Epidermal melanocyte (primary cell): Measurements from ENCODE around the gene ERG.

ENCODE experiments used
- DNase-seq: peaks from one replicate; pipeline ENCODE4 v3.0.0; 2011; ENCODE audit warnings: low spot score; ENCODE audit not compliant: insufficient read length

ERG gene

DNA sequence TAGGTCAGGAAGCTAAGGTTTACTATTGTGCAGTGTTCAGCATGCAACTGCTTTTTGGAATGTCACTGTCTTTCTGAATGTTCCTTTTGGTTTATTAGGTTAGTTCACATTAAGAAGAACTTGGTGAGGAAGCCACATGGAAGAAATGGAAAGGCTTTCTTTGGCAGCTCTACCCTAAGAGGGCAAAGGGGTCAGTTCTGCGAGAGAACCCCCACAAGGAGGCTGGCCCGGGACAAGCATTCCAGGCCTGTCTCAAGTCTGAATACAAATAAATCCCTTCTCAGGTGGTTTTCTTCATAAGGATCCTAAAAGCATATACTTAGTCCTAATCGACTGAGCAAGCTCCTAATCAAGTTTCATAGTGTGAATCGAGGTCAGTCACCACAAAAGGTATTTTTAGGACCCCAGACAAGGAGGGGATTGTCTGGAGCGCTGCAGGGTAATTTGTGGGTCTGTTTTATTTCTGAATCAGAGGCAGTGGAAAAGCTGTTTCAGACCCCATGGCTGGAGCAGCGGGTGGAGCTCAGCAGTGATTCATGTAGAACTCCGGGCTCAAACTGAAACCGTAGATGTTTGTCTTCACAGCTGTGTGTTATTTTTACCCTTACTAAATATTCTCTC lies 63.3 kb downstream of the ERG start:
- peak; percentile 45 for DNase-seq

DNA sequence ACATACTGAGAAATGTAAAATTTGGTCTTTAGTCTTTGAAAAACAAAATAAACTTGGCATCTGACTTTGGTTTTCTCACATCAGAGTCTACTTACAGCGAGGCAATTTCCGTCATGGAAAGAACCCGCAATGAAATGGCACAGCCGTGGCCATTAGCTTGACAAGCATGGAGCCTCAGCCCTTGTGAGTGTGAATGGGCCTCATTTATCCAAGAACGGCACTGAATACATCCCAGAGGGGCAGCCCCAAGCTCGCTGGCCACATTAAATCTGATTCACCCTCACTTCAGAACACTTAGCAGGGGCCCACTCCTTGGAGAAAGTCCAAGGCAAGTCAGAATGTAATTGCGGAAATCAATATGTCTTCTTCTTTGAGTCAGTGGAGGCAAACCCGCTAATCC lies 64.8 kb downstream of the ERG start:
- peak; percentile 71 for DNase-seq

DNA sequence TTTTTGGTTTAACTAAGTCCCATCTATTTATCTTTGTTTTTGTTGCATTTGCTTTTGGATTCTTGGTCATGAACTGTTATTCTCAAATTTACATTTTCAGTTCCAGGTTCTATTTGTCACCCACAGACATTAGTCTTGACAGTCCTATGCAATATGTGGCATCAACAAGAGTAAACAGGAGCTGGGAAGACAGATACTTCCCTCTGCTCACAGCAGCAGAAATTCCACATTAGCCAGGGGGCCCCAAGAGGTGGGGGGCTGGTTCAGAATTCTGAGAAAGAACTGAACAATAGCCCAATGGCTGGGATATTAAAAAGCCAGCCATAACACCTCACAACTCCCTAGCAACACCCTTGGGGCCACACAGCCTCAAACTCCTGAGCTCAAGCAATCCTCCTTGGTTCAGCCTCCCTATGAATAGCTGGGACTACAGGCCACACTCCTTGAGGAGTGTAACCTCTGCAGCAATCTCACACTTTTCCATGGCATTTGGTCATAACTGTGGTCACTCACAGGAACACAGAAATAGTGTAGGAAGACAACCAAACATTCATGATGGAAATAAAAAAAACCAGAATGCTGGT lies 67.8 kb downstream of the ERG start:
- no peak for DNase-seq

DNA sequence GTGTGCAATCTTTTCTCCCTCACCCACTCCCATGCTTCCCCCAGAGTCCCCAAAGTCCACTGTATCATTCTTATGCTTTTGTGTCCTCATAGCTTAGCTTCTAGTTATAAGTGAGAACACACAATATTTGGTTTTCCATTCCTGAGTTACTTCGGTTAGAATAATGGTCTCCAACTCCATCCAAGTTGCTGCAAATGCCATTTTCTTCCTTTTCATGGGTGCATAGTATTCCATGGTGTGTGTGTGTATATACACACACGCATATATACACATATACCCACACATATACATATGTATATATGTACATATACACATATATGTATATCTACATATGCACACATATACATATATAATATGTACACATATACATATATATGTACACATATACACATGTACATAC lies 69.3 kb downstream of the ERG start:
- DNase-seq = no peak

DNA sequence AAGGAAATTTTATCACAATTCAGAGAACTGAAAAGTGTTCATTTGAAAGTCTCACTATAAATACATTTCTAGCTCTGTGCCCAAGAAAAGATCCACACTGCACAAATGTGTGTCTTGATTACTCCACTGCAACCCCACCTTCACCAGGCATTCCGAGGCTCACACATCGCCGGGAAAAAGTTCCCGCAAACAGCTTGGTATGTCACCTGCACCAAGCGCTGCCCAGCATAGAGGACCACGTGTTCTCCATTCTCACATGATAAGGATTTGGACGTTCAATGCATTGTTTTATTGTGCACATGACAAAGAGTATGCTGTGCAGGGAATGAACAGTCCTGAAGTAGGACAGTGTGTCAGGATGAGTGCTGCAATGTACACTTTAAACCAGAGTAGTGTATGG lies 70.1 kb downstream of the ERG start:
- no peak for DNase-seq

DNA sequence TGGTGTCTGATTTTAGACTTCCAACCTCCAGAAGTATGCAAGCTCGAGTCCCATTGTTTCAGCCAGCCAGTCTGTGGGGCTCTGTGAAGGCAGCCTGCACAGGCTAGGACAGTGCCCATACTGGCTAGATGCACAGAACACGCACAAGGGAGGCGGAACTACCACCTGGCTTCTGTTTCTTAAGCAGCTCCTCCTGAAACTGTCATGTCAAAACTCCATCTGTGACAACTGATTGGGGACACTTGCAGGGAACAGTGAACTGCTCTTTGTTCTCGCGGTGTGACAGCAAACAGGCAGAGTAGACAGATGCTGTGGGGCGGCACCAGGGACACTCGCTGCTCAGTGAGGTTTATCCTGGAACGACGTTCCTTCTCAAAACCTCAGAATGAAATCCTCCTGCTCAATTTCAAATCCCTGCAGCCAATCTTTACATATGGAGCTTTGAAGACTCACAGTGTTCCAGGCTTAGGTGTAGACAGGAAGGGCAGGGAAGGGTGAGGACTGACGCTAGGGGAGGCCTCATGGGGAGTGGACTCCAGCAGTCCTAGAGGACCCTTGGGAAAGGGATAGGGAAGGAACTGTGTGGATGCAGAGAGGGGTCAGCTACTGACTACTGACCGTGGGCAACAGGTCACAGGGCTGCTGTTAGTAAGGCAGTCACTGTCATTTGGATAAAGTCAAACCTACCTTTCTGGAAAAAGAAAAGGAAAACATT lies 73.8 kb downstream of the ERG start:
- DNase-seq = no peak

DNA sequence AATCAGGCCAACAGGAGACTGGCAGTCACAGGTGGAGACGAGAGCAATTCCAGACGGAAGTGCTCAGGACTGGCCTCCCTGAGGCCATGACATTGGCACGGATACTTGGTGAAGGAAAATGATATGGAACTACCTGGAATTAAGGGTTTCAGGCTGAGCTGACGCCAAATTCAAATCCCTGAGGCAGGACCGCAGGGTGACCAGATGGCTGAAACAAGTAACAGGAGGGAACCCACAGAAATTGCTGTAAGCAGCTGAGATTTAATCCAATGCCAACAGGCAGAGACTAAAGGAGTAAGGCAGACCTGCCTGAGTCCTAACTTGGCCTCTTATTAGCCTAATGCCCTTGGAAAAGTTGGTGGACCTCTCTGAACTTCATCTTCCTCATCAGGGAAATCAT lies 76.2 kb downstream of the ERG start:
- no peak for DNase-seq

DNA sequence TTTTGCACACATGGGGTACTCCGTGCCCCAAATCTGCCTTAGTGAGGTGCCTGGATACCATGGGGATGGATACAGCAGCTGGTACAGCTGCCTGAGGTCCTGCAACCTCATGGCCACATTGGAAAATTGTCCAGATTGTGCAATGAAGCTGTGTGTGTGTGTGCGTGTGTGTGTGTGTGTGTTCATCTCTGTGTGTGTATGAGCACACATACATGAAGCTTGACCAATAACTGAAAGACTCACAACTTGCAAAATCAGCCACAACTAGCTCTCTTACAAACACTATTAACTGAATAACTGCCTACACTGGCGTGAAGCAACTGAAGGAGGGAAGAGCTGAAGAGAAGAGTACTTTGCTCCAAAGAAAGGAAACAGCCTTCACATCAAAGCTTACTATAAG lies 78.1 kb downstream of the ERG start:
- DNase-seq = no peak

DNA sequence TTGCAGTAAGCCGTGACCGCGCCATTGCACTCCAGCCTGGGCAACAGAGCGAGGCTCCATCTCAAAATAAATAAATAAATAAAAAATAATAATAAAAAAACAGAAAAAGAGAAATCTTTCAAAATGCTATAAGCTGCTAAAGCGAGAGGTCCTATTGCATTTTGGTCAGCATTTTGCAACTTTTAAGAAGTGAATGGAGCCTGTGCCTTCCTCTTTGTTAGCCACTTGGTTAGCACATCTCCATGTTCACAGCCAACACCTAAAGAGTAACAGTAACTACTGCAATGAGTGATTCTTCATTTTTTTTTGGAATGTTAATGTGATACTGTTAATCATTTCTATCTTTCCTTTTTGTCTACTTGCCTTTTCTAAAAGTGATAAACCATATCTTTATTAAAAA lies 80.6 kb downstream of the ERG start:
- DNase-seq = no peak

DNA sequence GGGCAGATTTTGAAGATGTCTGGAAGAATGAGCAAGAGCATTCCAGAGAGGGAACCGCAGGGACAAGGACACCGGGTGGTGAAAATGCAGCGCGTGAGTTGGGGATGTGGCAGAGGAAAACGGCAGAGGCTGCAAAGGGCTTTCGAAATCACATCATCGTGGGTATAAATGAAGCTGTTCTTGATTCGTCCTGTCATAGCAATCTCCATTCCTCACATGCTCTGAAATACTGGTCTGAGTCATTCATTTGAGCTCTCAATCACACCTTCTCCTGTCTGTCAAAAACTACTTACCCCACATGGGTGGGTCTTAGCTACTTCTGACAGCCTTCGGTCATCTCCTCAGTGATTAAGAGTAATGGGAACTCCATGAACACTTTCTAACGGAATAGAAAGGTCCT lies 81.5 kb downstream of the ERG start:
- DNase-seq = no peak

DNA sequence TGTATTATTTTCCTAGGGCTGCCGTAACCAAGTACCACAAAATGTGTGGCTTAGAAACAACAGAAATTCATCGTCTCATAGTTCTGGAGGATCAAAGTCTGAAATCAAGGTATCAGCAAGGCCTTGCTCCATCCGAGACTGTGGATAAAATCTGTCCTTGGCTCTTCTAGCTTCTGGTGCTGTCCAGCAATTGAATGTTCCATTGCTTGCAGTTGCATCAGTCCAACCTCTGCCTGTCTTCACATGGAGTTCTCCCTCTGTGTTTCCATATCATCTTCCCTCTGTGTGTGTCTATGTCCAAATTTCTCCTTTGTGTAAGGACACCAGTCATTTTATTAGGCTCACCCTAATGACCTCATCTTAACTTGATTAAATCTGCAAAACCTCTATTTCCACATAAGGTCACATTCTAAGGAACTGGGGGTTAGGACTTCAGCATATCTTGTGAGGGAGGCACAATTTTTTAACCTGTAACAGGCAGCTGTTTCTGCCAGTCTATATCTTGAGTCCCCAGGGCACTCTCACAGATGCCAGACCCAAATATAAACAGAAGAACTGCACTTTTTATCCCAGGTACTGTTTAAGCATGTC lies 84.2 kb downstream of the ERG start:
- DNase-seq = no peak

DNA sequence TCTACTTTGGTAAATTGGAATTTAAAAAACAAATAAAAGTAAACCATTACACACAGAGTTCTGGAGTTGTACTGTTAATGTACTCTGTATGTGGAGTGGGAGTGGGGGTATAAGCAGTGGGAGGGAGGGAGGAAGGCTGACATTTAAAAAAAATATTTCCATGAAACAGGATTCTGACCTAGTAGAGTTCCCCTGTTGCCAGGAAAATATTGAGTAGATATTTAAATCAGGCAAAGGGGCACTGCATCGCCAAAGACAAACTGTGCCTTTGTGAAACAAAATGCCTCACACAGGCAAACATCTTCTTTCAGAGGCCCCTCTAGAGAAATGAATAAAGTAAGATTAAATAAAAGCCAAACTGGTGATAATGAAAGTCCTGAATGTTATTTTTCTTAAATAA lies 87.8 kb downstream of the ERG start:
- DNase-seq = no peak

DNA sequence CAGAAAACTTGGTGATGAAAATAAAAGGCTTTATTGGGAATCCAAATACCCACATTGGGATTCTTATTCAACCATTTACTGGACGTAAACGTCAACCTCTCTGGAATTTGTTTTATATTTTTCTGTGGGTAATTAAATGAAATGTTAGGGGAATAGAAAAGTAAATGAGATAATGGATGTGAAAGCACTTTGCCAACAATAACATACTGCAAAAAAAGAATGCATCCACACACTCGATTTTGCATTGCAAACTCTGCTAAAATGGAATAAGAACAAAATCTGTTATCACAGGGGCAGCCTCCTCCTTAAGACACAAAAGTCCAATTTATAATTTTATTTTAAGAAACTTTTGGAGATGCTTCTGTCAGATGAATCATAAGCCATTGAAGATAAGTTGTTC lies 88.4 kb downstream of the ERG start:
- no peak for DNase-seq

DNA sequence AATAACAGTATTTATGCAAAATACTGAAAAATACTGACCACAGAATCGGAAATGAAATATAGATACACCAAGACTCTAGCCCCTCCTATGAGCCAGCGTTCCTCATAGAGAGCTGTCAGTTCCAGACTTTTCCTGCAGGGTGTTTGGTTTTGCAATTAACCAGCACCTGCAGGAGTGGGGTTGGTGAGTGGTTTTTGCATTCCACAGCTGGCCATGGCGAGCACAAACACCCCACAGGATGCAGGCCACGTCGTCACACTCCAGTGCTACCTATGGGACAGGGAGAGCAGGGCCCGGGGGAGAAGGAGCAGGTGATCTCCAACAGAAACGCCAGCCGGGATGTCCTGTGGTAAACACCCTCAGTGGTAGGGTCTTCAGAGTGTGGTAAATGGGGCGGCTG lies 94.1 kb downstream of the ERG start:
- no peak for DNase-seq

DNA sequence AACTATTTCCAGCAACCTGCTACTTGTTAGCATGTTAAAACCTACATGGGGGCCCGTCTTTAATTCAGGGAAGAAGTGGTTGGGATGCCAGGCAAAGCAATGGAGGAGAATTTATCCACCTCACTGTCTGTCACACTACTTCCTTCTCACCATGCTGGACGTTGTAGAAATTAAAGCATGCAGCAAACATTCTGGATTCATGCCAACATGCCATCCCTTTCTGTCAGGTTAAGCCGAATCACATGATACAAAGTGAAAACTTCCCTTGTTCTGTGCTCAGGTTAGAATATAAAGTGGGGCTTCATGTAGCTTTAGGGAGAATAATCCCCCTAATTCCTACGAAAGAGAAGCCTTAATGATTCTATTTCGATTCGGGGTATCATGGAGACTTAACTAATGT lies 95.5 kb downstream of the ERG start:
- DNase-seq = no peak

DNA sequence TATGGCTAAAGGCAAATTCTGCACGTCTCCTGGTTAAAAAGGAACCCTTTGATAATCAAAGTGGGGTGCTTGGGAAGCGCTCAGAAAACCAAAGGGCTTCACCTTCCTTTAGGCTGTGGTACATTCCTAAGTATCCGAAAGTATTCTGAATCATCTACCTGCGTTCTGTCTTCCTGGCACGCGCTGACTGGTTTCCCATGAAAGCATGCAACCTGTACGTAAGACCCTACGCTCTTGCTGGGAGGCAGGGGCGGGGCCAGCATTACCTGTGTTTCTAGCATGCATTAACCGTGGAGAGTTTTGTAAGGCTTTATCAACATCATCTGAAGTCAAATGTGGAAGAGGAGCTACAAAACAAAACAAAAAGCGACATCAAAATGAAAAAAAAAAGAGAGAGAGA lies 96.0 kb downstream of the ERG start:
- no peak for DNase-seq

DNA sequence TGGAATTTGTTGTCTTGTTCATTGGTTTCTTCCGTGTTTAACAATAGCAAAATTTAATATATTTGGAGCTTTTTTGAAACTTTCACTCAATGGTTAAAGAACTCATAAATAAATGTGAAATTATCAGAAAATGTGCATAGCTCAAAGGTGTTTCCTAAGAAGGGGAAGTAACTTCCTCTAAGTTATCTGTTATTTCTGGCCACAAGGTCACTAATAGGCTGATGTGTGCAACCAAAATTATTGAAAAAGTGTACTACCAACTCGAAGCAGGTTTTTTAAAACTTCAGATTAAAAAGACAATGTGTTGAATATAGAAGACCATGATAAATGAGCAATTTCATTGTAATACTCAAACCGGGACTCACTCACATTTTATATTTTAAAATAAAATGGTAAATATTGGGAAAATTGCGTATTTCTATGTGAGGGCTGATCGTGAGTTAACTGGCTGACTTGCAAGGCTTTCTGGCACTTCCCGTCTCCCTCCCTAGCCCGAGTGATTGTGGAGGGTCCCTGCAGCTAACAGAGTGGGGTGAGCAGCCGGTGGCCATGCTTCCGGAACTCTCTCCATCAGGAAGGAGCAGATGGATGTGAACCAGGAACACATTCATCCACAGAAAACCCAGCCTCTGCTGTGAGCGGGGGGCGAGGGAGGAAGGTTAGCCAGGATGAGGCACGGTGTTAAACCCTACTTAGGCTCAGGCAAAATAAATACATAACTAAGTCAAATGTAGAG lies 96.9 kb downstream of the ERG start:
- DNase-seq = no peak

DNA sequence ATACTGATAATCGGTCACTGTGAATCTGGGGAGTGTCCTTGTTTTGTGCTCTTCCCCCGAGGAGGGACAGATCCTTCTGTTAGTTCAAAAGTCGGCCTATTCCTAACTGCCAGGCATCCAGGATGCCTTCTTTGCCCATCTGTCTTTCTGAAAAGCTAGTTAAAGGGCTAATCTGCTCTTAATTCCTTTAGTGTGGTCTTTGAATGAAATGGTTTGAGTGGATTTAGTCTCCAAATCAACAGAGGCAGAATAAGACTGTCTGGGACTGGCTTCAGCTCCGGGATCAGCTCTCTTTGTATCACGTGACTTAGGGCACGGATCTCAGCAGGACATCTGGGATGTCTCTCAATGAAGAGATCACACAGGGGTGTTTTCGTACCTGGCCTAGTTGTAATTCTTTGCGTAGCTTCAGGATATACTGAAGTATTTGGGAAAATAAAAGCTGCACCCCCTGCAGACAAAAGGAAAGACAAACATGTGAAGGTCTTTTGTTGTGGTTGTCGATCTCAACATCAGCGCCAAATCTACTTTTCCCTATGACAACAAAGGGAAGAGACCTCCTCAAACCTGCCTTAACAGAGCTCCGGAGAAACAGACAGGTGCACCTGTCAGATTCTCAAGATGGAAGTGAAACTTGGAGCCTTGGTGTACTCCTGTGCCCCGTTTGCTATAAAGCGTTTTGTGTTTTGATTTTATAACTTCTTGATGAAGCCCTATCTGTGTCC lies 97.9 kb downstream of the ERG start:
- DNase-seq = no peak

DNA sequence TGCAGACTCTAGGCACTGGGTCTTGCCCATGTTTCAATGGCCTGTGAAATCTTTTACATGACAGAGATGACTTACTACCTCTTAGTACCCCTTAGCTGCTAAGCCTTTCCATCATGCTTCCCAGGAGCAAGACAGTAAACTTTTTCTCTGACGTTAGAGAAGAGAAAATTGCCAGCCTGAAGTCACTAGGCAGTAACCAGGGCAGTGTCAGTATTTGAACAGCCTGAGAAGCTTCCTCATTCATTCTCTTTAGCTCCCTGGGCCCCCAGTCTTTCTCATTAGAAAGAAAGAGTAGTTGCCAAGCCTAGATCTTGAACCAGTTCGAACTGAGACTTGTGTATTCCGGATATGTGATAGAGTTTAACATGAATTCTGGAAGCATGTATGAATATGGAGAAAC lies 99.2 kb downstream of the ERG start:
- no peak for DNase-seq

DNA sequence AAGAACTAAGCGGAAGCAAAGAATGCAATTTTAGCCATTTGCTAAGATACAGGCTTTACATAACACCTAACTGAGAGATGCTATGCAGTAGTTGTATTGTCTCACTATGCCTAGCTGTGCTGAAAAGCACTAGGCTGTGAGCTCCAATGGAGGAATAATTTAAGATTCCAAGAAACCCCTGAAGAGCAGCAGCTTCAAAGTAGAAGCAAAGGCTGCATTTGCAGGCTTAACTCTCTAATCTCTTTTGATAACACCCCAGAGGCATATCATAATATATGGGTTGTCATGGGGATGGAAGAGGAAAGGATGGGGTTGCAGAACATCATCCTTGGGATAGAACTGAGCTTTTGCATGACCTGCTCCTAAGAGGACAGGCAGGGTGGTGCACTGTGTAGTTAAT lies 102.0 kb downstream of the ERG start:
- no peak for DNase-seq

DNA sequence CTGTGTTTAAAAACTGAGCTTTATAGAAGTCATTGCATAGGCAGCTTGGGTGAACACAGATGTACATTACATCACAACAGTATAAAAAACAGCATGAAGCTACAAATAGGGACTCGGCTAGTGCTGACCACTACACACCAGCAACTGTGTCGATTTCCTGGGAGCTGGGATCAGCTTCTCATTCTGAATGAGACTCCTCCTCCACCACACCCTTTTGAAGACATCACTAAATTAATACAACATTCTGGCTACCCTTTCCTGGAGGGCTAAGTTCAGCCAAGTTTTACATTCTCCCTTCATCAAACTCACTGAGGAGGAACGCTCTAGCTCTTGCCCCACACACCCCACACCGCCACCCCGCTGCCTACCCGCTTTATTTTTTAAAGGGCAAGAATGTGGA lies 102.7 kb downstream of the ERG start:
- no peak for DNase-seq
